Measurements from ENCODE around the gene GPI. TPM values are rescaled to one million over a fixed set of nuclear protein-coding genes. Genes with fewer than 3 reads are reported as not detected.

The GPI gene
- total RNA-seq: 150 TPM

GRCh38 chr19:34364830-34365462 is at the start of gene GPI:
Gene GPI, plus strand, starts transcription at chr19:34365196. Its CDS starts 71 bp downstream, at chr19:34365267.

GRCh38 chr19:34404109-34404909 is 39.3 kb downstream of the GPI start, which contains the start of gene PDCD2L:
Gene PDCD2L, plus strand, starts transcription at chr19:34404399. Its CDS starts 32 bp downstream, at chr19:34404431.

Other genes with a start within 250 kb of the GPI start
- gene LSM14A, start 192.7 kb upstream of the GPI start, total RNA-seq: 119 TPM
- 25.0 TPM for gene GARRE1, start 110.6 kb upstream of the GPI start, total RNA-seq
- gene PDCD2L, start 39.2 kb downstream of the GPI start, total RNA-seq: 17.2 TPM
- 157 TPM for gene UBA2, start 63.2 kb downstream of the GPI start, total RNA-seq
- 16.6 TPM for gene WTIP, start 116.6 kb downstream of the GPI start, total RNA-seq

All from parietal lobe (tissue), 1 donor.